Duodenal mucosa (tissue), 2 donors: ENCODE results near the gene CSNK1G3.

Experiments used
- H3K27ac ChIP-seq: one replicate; pipeline ENCODE4 v1.7.0; 2013; ENCODE audit warnings: low read depth, low read length
- H3K27me3 ChIP-seq, 2 donors: one replicate each; pipeline ENCODE4 v1.7.0; 2013; ENCODE audit warnings: low read length in 2 of 2, control low read depth in 1 of 2; ENCODE audit not compliant: insufficient read depth in 2 of 2, control insufficient read depth in 1 of 2
- H3K36me3 ChIP-seq, 2 donors: one replicate each; pipeline ENCODE4 v1.7.0; 2013; ENCODE audit warnings: low read length in 2 of 2, control low read depth in 1 of 2; ENCODE audit not compliant: insufficient read depth in 2 of 2, control insufficient read depth in 1 of 2
- H3K4me1 ChIP-seq, 2 donors: one replicate each; pipeline ENCODE4 v1.7.0; 2013; ENCODE audit warnings: low read length in 2 of 2, control low read depth in 1 of 2; ENCODE audit not compliant: insufficient read depth in 2 of 2, control insufficient read depth in 1 of 2
- H3K4me3 ChIP-seq, 2 donors: one replicate each; pipeline ENCODE4 v1.7.0; 2013; ENCODE audit warnings: low read length in 2 of 2, low read depth in 1 of 2
- H3K9ac ChIP-seq, 2 donors: one replicate each; pipeline ENCODE4 v1.7.0; 2013; ENCODE audit warnings: low read length in 2 of 2, low read depth in 1 of 2
- H3K9me3 ChIP-seq, 2 donors: one replicate each; pipeline ENCODE4 v1.7.0; 2013; ENCODE audit warnings: low read length in 2 of 2, control low read depth in 1 of 2; ENCODE audit not compliant: control insufficient read depth in 1 of 2

The CSNK1G3 gene

GRCh38 chr5:123554601-123555000 is 42.6 kb downstream of the CSNK1G3 start:
- Histone ChIP-seq H3K9me3 (no peaks in the 10 kb centered on the region), H3K4me3 (no peak overlapping the region), H3K36me3 (peaks cover 0 to 2% of the 10 kb centered on the region in 2 donors), H3K27ac (no peak overlapping the region), H3K9ac (no peak overlapping the region), H3K27me3 (no peaks in the 10 kb centered on the region), H3K4me1 (peaks cover 0 to 11% of the 10 kb centered on the region in 2 donors)

GRCh38 chr5:123557907-123558306 is 45.9 kb downstream of the CSNK1G3 start:
- no peaks in the 10 kb centered on the region for H3K27me3 ChIP-seq
- H3K27ac ChIP-seq = no peak overlapping the region
- H3K36me3 ChIP-seq = peaks cover 0 to 2% of the 10 kb centered on the region in 2 donors
- H3K9ac ChIP-seq = no peak overlapping the region
- H3K4me3 ChIP-seq = no peak overlapping the region
- no peaks in the 10 kb centered on the region for H3K9me3 ChIP-seq
- peaks cover 0 to 11% of the 10 kb centered on the region in 2 donors for H3K4me1 ChIP-seq

GRCh38 chr5:123558762-123559433 is 46.9 kb downstream of the CSNK1G3 start:
- H3K4me1 ChIP-seq = peaks cover 0 to 11% of the 10 kb centered on the region in 2 donors
- H3K9me3 ChIP-seq = no peaks in the 10 kb centered on the region
- no peaks in the 10 kb centered on the region for H3K27me3 ChIP-seq
- peaks cover 0 to 2% of the 10 kb centered on the region in 2 donors for H3K36me3 ChIP-seq
- no peak overlapping the region for H3K27ac ChIP-seq
- H3K9ac ChIP-seq = no peak overlapping the region
- no peak overlapping the region for H3K4me3 ChIP-seq

GRCh38 chr5:123559434-123559775 is 47.4 kb downstream of the CSNK1G3 start:
- Histone ChIP-seq H3K4me3 (no peak overlapping the region), H3K27ac (no peak overlapping the region), H3K36me3 (peaks cover 0 to 2% of the 10 kb centered on the region in 2 donors), H3K4me1 (peaks cover 0 to 11% of the 10 kb centered on the region in 2 donors), H3K9me3 (no peaks in the 10 kb centered on the region), H3K9ac (no peak overlapping the region), H3K27me3 (no peaks in the 10 kb centered on the region)

GRCh38 chr5:123561230-123561629 is 49.3 kb downstream of the CSNK1G3 start:
- Histone ChIP-seq H3K4me3 (no peak overlapping the region), H3K9me3 (no peaks in the 10 kb centered on the region), H3K27me3 (no peaks in the 10 kb centered on the region), H3K36me3 (peaks cover 0 to 5% of the 10 kb centered on the region in 2 donors), H3K9ac (no peak overlapping the region), H3K4me1 (peaks cover 0 to under 1% of the 10 kb centered on the region in 2 donors), H3K27ac (no peak overlapping the region)

GRCh38 chr5:123571927-123572326 is 60.0 kb downstream of the CSNK1G3 start:
- Histone ChIP-seq H3K9me3 (no peaks in the 10 kb centered on the region), H3K27ac (no peak overlapping the region), H3K4me1 (no peaks in the 10 kb centered on the region), H3K27me3 (no peaks in the 10 kb centered on the region), H3K36me3 (peaks cover 4 to 8% of the 10 kb centered on the region in 2 donors), H3K9ac (no peak overlapping the region), H3K4me3 (no peak overlapping the region)

GRCh38 chr5:123578390-123578789 is 66.4 kb downstream of the CSNK1G3 start:
- Histone ChIP-seq H3K9me3 (no peaks in the 10 kb centered on the region), H3K4me3 (no peak overlapping the region), H3K4me1 (no peaks in the 10 kb centered on the region), H3K27me3 (no peaks in the 10 kb centered on the region), H3K36me3 (peaks cover 6 to 10% of the 10 kb centered on the region in 2 donors), H3K27ac (no peak overlapping the region), H3K9ac (no peak overlapping the region)

- H3K36me3 ChIP-seq = peaks cover 5 to 6% of the 10 kb centered on the region in 2 donors
- no peak overlapping the region for H3K4me3 ChIP-seq
- H3K27ac ChIP-seq = no peak overlapping the region
- no peak overlapping the region for H3K9ac ChIP-seq
- H3K9me3 ChIP-seq = no peaks in the 10 kb centered on the region
- H3K27me3 ChIP-seq = no peaks in the 10 kb centered on the region
- H3K4me1 ChIP-seq = no peaks in the 10 kb centered on the region
Observed at GRCh38 chr5:123579410-123579809, 67.4 kb downstream of the CSNK1G3 start.

- Histone ChIP-seq H3K27me3 (no peaks in the 10 kb centered on the region), H3K4me1 (no peaks in the 10 kb centered on the region), H3K9me3 (no peaks in the 10 kb centered on the region), H3K27ac (no peak overlapping the region), H3K9ac (no peak overlapping the region), H3K36me3 (no peaks in the 10 kb centered on the region), H3K4me3 (no peak overlapping the region)
Observed at GRCh38 chr5:123582550-123583285, 70.7 kb downstream of the CSNK1G3 start.

GRCh38 chr5:123585871-123586270 is 73.9 kb downstream of the CSNK1G3 start:
- Histone ChIP-seq H3K4me1 (no peaks in the 10 kb centered on the region), H3K9me3 (no peaks in the 10 kb centered on the region), H3K4me3 (no peak overlapping the region), H3K9ac (no peak overlapping the region), H3K27ac (no peak overlapping the region), H3K27me3 (no peaks in the 10 kb centered on the region), H3K36me3 (no peaks in the 10 kb centered on the region)
